Measurements from ENCODE around the gene KANK4.
A peak's percentile ranks its signal among the peaks of the same experiment; 100 is the strongest.
"Not testable (repeated sequence)": the region's sequence is repeated elsewhere in the genome, so short reads cannot be mapped to it uniquely, and the experiment has no call there.

KANK4 gene

GRCh38 chr1:62234688-62235087 lies 84.5 kb downstream of the KANK4 start:
- no peak for DNase-seq

GRCh38 chr1:62233926-62234450 lies 85.2 kb downstream of the KANK4 start:
- DNase-seq, result no peak

GRCh38 chr1:62232871-62233278 lies 86.4 kb downstream of the KANK4 start:
- DNase-seq, result no peak

- peak; percentile 95 for DNase-seq
These were observed 88.5 kb downstream of the KANK4 start for GRCh38 chr1:62230718-62231117.

- DNase-seq, result no peak
These were observed 89.3 kb downstream of the KANK4 start for GRCh38 chr1:62229932-62230331.

- DNase-seq, result no peak
These were observed 89.8 kb downstream of the KANK4 start for GRCh38 chr1:62229468-62229867.

- no peak for DNase-seq
These were observed 90.4 kb downstream of the KANK4 start for GRCh38 chr1:62228883-62229187.

- DNase-seq, result no peak
These were observed 90.9 kb downstream of the KANK4 start for GRCh38 chr1:62228136-62228882.

- no peak for DNase-seq
These were observed 91.7 kb downstream of the KANK4 start for GRCh38 chr1:62227496-62227895.

- no peak for DNase-seq
These were observed 95.1 kb downstream of the KANK4 start for GRCh38 chr1:62224182-62224581.

GRCh38 chr1:62222321-62222720 lies 96.9 kb downstream of the KANK4 start:
- no peak for DNase-seq

GRCh38 chr1:62221171-62221570 lies 98.1 kb downstream of the KANK4 start:
- no peak for DNase-seq

GRCh38 chr1:62220456-62220855 lies 98.8 kb downstream of the KANK4 start:
- not testable (repeated sequence) for DNase-seq

GRCh38 chr1:62218604-62219003 lies 100.6 kb downstream of the KANK4 start:
- DNase-seq, result no peak

- DNase-seq, result no peak
These were observed 105.9 kb downstream of the KANK4 start for GRCh38 chr1:62213075-62213914.

- DNase-seq, result no peak
These were observed 106.8 kb downstream of the KANK4 start for GRCh38 chr1:62212411-62212810.

- DNase-seq, result peak; percentile 42
These were observed 108.3 kb downstream of the KANK4 start for GRCh38 chr1:62210960-62211359.

- DNase-seq, result no peak
These were observed 109.2 kb downstream of the KANK4 start for GRCh38 chr1:62209931-62210595.

- DNase-seq, result no peak
These were observed 110.3 kb downstream of the KANK4 start for GRCh38 chr1:62208970-62209369.

- no peak for DNase-seq
These were observed 111.1 kb downstream of the KANK4 start for GRCh38 chr1:62208087-62208486.

GRCh38 chr1:62207187-62207586 lies 112.0 kb downstream of the KANK4 start:
- no peak for DNase-seq

- DNase-seq, result no peak
These were observed 120.5 kb downstream of the KANK4 start for GRCh38 chr1:62198781-62199125.

GRCh38 chr1:62198069-62198780 lies 121.0 kb downstream of the KANK4 start:
- no peak for DNase-seq
